BJ (cell line): ENCODE data around the gene ADAMTS19. TPM values are rescaled to one million over a fixed set of nuclear protein-coding genes. Genes with fewer than 3 reads are reported as not detected.

Experiments used
- CTCF ChIA-PET: fragments of 350-600 bp; formaldehyde crosslinking; extraction: SDS; loops from one replicate; lab custom pipeline; 2021; ENCODE audit warnings: antibody characterized with exemption, inconsistent platforms; lab: Yijun Ruan, JAX
- POLR2A ChIA-PET: fragments of 300-600 bp; sonication (Branson Sonifier 250); formaldehyde crosslinking; extraction: SDS; loops from one replicate; lab custom pipeline; 2021; ENCODE audit warnings: antibody characterized with exemption; lab: Charles Lee
- DNase-seq: peaks from one replicate; pipeline ENCODE4 v3.0.0-alpha.2; 2011; ENCODE audit warnings: low read depth
- H3K27me3 ChIP-seq: 2 replicates; pipeline ENCODE4 v1.6.0; 2011; ENCODE audit warnings: low read length; ENCODE audit not compliant: control insufficient read depth, insufficient read depth
- H3K36me3 ChIP-seq: 2 replicates; pipeline ENCODE4 v1.5.1; 2011; ENCODE audit warnings: low read length; ENCODE audit not compliant: control insufficient read depth, insufficient read depth
- H3K4me3 ChIP-seq: 2 replicates; pipeline ENCODE4 v1.5.1; 2011; ENCODE audit warnings: low read depth, mild to moderate bottlenecking, control low read depth, low read length
- CTCF ChIP-seq: IDR thresholded peaks from 2 replicates; pipeline ENCODE4 v1.5.1; 2011; ENCODE audit warnings: low read depth, mild to moderate bottlenecking, control low read depth, inconsistent platforms, low read length, moderate library complexity; ENCODE audit not compliant: insufficient read depth
- polyA plus RNA-seq: library from polyadenylated mRNA; depleted of rRNA; stranded (reverse); fragments of >200 nt; gene quantifications from 2 replicates; pipeline ENCODE4 v1.2.3, GENCODE V29; 2011

ADAMTS19 gene
- polyA plus RNA-seq, 1 experiment = 0.34 TPM

- DNase-seq = no peak
- Histone ChIP-seq H3K27me3 (no peaks in the 10 kb centered on the region), H3K4me3 (no peak overlapping the region), H3K36me3 (no peaks in the 10 kb centered on the region)
- TF ChIP-seq CTCF = no peak
- CTCF ChIA-PET = interaction anchor here (0.7 kb wide), 1 partner anchor 12 kb away, joined by 4 read pairs; no protein-coding TSS in a partner anchor
- POLR2A ChIA-PET = no interaction called here
These were observed 256.1 kb downstream of the ADAMTS19 start for GRCh38 chr5:129716235-129716634.

- H3K4me3 ChIP-seq = no peak overlapping the region
- H3K27me3 ChIP-seq = no peaks in the 10 kb centered on the region
- ChIA-PET CTCF (no interaction called here), POLR2A (no interaction called here)
- TF ChIP-seq CTCF = no peak
- DNase-seq = no peak
- no peaks in the 10 kb centered on the region for H3K36me3 ChIP-seq
These were observed 256.6 kb downstream of the ADAMTS19 start for GRCh38 chr5:129716651-129717050.

GRCh38 chr5:129717751-129718310, 257.7 kb downstream of the ADAMTS19 start:
- CTCF ChIA-PET = no interaction called here
- no peaks in the 10 kb centered on the region for H3K27me3 ChIP-seq
- H3K36me3 ChIP-seq = no peaks in the 10 kb centered on the region
- H3K4me3 ChIP-seq = no peak overlapping the region
- DNase-seq = no peak
- no peak for TF ChIP-seq CTCF
- POLR2A ChIA-PET = no interaction called here

GRCh38 chr5:129718471-129719090, 258.5 kb downstream of the ADAMTS19 start:
- ChIA-PET CTCF (no interaction called here), POLR2A (no interaction called here)
- no peaks in the 10 kb centered on the region for H3K27me3 ChIP-seq
- no peak overlapping the region for H3K4me3 ChIP-seq
- H3K36me3 ChIP-seq = no peaks in the 10 kb centered on the region
- no peak for DNase-seq
- no peak for TF ChIP-seq CTCF

- DNase-seq = no peak
- ChIA-PET POLR2A (no interaction called here), CTCF (interaction anchor here (1.0 to 1.3 kb wide), 2 partner anchors 47 to 81 kb away, joined by 3 to 4 read pairs; no protein-coding TSS in a partner anchor)
- no peaks in the 10 kb centered on the region for H3K27me3 ChIP-seq
- no peak for TF ChIP-seq CTCF
- no peak overlapping the region for H3K4me3 ChIP-seq
- no peaks in the 10 kb centered on the region for H3K36me3 ChIP-seq
These were observed 264.1 kb downstream of the ADAMTS19 start for GRCh38 chr5:129724222-129724621.
